Neural progenitor cell (in vitro differentiated cells): ENCODE results near the gene HMX1. TPM values are rescaled to one million over a fixed set of nuclear protein-coding genes. Genes with fewer than 3 reads are reported as not detected.

Source experiments
- DNase-seq: peaks from one replicate; pipeline ENCODE4 v3.0.0-alpha.2; 2016; ENCODE audit warnings: low spot score
- H2AFZ ChIP-seq: fragments of 200-600 bp; sonication (generic); replicated peaks from 2 replicates; pipeline ENCODE4 v1.6.1; 2016; ENCODE audit warnings: antibody characterized with exemption
- H3F3A ChIP-seq: fragments of 200-600 bp; sonication (generic); 2 replicates; pipeline ENCODE4 v1.6.1; 2016; ENCODE audit warnings: antibody characterized with exemption, low read depth
- H3K27ac ChIP-seq: fragments of 200-600 bp; sonication (generic); 2 replicates; pipeline ENCODE4 v1.5.1; 2016; ENCODE audit warnings: mild to moderate bottlenecking
- H3K27me3 ChIP-seq: fragments of 200-600 bp; sonication (generic); 2 replicates; pipeline ENCODE4 v1.6.1; 2016; ENCODE audit warnings: mild to moderate bottlenecking, moderate library complexity
- H3K36me3 ChIP-seq: fragments of 200-600 bp; sonication (generic); 2 replicates; pipeline ENCODE4 v1.5.1; 2016
- H3K4me1 ChIP-seq: fragments of 200-600 bp; sonication (generic); 2 replicates; pipeline ENCODE4 v1.6.1; 2016; ENCODE audit warnings: mixed run types
- H3K4me2 ChIP-seq: fragments of 200-600 bp; sonication (generic); 2 replicates; pipeline ENCODE4 v1.6.1; 2016
- H3K4me3 ChIP-seq: fragments of 200-600 bp; sonication (generic); 2 replicates; pipeline ENCODE4 v1.5.1; 2016
- H3K79me2 ChIP-seq: fragments of 200-600 bp; sonication (generic); 2 replicates; pipeline ENCODE4 v1.6.1; 2016; ENCODE audit warnings: low read depth
- H3K9ac ChIP-seq: fragments of 200-600 bp; sonication (generic); 2 replicates; pipeline ENCODE4 v1.6.1; 2016
- H3K9me3 ChIP-seq: fragments of 200-600 bp; sonication (generic); 2 replicates; pipeline ENCODE4 v1.5.1; 2016; ENCODE audit warnings: low read depth
- H4K20me1 ChIP-seq: fragments of 200-600 bp; sonication (generic); 2 replicates; pipeline ENCODE4 v1.6.1; 2016; ENCODE audit warnings: low read depth
- H3K27ac Mint-ChIP-seq: 3 replicates; pipeline ENCODE4 v1.8.0; 2021; ENCODE audit warnings: mixed read lengths
- H3K27me3 Mint-ChIP-seq: 2 replicates; pipeline ENCODE4 v1.8.0; 2022; ENCODE audit warnings: low read depth, mild to moderate bottlenecking, inconsistent platforms, moderate library complexity, mixed read lengths; ENCODE audit not compliant: insufficient read depth
- H3K36me3 Mint-ChIP-seq: 3 replicates; pipeline ENCODE4 v1.8.0; 2021; ENCODE audit warnings: mixed read lengths
- H3K4me1 Mint-ChIP-seq: 3 replicates; pipeline ENCODE4 v1.8.0; 2021; ENCODE audit warnings: mixed read lengths
- H3K4me3 Mint-ChIP-seq: 3 replicates; pipeline ENCODE4 v1.8.0; 2021; ENCODE audit warnings: mild to moderate bottlenecking, moderate library complexity, mixed read lengths
- H3K9me3 Mint-ChIP-seq: 3 replicates; pipeline ENCODE4 v1.8.0; 2020; ENCODE audit warnings: mixed read lengths
- CTCF ChIP-seq: fragments of 200-600 bp; sonication (generic); IDR thresholded peaks from 2 replicates; pipeline ENCODE4 v1.5.1; 2017; ENCODE audit warnings: antibody characterized with exemption, mild to moderate bottlenecking
- EZH2 ChIP-seq: fragments of 200-600 bp; sonication (generic); IDR thresholded peaks from 2 replicates; pipeline ENCODE4 v1.6.1; 2017; ENCODE audit warnings: antibody characterized with exemption, mild to moderate bottlenecking, moderate library complexity
- EZH2phosphoT487 ChIP-seq: fragments of 200-600 bp; sonication (generic); IDR thresholded peaks from 2 replicates; pipeline ENCODE4 v1.6.1; 2017; ENCODE audit warnings: antibody characterized with exemption
- total RNA-seq: library from RNA; depleted of rRNA; stranded (reverse); fragments of >200 nt; gene quantifications from 2 replicates; pipeline ENCODE4 v1.2.3, GENCODE V29; 2015; ENCODE audit warnings: low replicate concordance

HMX1 gene
- total RNA-seq, 1 donor from 2014 or later = not detected

DNA sequence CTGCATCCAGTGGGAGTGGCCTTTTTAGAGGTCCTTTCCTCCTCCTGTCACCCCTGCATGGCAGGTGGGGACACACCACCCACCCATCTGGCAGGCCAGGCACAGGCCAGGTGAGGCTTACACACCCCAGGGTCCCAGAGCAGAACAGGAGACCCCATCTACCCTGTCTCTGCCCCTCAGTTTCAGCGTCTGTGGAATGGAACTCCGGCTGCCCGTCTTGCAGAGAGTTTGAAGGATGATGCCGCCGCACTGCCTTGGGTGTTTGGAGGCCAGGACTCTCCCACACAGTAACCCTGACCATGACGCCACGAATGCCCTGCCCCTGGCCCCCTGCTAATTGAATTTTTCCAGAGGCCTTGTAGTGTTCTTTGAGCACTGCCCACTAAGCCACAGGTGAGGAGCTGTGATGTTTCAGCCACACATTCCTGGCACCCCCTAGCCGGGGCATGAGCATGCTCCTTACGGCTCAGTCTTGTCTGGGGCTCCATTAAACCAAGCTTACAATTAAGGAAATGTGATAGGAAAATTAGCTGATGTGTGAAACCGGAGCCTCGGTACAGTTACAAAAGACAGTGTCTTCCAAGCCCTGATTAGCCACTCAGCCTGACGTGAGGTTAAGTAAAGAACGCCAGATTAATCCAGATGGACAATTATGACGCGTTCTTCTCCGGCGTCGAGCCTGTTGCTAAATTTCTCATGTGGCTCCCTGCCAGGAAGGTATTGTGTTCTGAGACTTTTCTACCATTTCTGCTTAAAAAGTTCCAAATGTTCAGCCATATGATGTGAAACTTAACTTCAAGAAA is 39.3 kb downstream of the HMX1 start:
- H3K27ac ChIP-seq = no peak overlapping the region
- H3K4me3 Mint-ChIP-seq = no peak overlapping the region
- H3K9me3 Mint-ChIP-seq = peaks cover 10% of the 10 kb centered on the region
- H3K36me3 ChIP-seq = no peaks in the 10 kb centered on the region
- peaks cover 9% of the 10 kb centered on the region for H4K20me1 ChIP-seq
- H3K79me2 ChIP-seq = no peaks in the 10 kb centered on the region
- peaks cover 30% of the 10 kb centered on the region for H3K4me1 Mint-ChIP-seq
- H3K36me3 Mint-ChIP-seq = no peaks in the 10 kb centered on the region
- H3K9me3 ChIP-seq = peaks cover 4% of the 10 kb centered on the region
- H3K4me2 ChIP-seq = no peak overlapping the region
- H3K27me3 Mint-ChIP-seq = peaks cover 24% of the 10 kb centered on the region
- H3K9ac ChIP-seq = no peak overlapping the region
- peaks cover 20% of the 10 kb centered on the region for H3K4me1 ChIP-seq
- H3K27ac Mint-ChIP-seq = peak overlapping the region; percentile 40
- no peak for DNase-seq
- no peak for TF ChIP-seq EZH2phosphoT487
- no peak for TF ChIP-seq CTCF
- TF ChIP-seq EZH2 = no peak
- peaks cover 9% of the 10 kb centered on the region for H3F3A ChIP-seq
- peaks cover 25% of the 10 kb centered on the region for H3K27me3 ChIP-seq
- H2AFZ ChIP-seq = no peak overlapping the region
- H3K4me3 ChIP-seq = no peak overlapping the region

DNA sequence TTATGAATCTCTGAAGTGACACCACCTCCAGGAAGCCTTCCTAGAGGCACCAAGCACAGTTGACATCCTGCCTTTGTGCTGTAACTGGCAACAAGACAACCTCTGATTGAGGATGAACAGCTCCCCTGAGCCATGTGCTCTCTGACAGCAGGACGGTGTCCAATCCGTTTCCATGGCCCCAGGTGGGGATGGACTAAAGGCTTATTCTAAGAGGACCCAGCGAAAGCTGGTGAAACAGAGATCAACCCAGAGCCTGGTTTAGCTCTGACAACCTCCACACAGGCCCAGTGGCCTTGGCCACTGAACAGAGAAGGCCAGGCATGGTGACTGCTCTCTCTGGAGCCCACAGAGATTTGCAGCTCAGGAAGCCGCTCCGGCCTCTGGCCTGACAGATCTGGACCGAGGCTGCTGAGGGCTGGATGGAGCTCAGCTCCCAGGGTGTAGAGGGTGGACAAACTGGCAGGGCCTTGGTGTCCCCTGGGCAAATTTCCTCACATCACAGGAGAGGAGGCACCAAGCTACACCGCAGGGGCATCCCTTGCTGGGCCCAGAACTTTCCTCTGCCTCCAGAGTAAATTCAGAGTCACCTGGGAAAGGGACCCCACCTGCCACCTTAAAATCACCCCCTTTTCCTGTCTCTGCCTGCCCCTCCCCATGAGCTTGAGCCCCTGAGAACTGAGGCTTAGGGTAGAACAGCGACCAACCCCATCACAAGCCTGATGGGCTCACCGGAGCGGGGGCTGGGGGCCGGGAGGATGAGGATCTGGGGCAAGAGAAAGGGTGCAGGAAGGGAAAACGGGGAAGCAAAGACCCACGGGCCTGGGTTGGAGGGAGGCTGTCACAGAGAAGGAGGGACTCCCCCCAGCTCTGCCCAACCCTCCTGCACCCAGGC is 40.2 kb downstream of the HMX1 start:
- H3K4me3 ChIP-seq = no peak overlapping the region
- peaks cover 11% of the 10 kb centered on the region for H3K4me1 ChIP-seq
- Mint-ChIP-seq H3K9me3 (peaks cover 10% of the 10 kb centered on the region), H3K4me1 (peaks cover 22% of the 10 kb centered on the region), H3K36me3 (no peaks in the 10 kb centered on the region), H3K27ac (no peak overlapping the region), H3K27me3 (peaks cover 23% of the 10 kb centered on the region), H3K4me3 (peak overlapping the region; percentile 27)
- TF ChIP-seq EZH2 (no peak), EZH2phosphoT487 (no peak), CTCF (no peak)
- peaks cover 1% of the 10 kb centered on the region for H4K20me1 ChIP-seq
- H3F3A ChIP-seq = peaks cover under 1% of the 10 kb centered on the region
- H3K9me3 ChIP-seq = peaks cover 4% of the 10 kb centered on the region
- H3K9ac ChIP-seq = no peak overlapping the region
- H3K36me3 ChIP-seq = no peaks in the 10 kb centered on the region
- peaks cover 30% of the 10 kb centered on the region for H3K27me3 ChIP-seq
- no peak overlapping the region for H2AFZ ChIP-seq
- H3K4me2 ChIP-seq = no peak overlapping the region
- H3K27ac ChIP-seq = no peak overlapping the region
- H3K79me2 ChIP-seq = no peaks in the 10 kb centered on the region
- no peak for DNase-seq

DNA sequence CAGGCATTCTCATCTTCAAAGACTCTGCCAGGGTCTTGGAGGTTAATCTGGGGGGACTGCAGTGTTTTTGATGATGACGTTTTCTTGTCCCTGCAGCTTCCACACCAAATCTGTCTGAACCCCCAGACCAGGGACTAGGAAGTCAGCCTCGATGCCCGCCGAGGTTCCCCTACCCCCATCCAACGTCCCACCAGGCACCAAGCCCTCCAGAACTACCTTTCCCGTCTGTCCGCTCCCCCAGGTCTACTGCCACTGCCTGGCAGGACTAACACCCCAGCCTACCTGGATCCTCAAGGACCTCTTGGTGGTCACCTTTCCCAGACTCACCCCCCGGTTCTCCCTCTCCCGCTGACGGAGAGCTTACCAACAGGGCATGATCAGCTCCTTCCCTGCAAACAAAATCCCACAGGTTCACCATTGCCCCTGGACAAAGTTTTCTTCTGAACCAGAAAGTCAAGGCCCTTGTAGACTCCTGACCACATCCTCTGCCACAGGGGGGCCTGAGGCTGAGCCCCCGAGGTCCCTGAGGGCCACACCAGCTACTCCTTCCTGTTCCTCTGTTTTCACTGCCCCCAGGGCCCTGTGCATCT is 40.9 kb downstream of the HMX1 start:
- Histone ChIP-seq H2AFZ (no peak overlapping the region), H3K9me3 (peaks cover 4% of the 10 kb centered on the region), H3K4me3 (no peak overlapping the region), H3K9ac (no peak overlapping the region), H3F3A (no peaks in the 10 kb centered on the region), H3K27ac (no peak overlapping the region), H3K36me3 (no peaks in the 10 kb centered on the region), H4K20me1 (no peaks in the 10 kb centered on the region), H3K4me1 (peaks cover 9% of the 10 kb centered on the region), H3K4me2 (no peak overlapping the region), H3K79me2 (no peaks in the 10 kb centered on the region), H3K27me3 (peaks cover 30% of the 10 kb centered on the region)
- TF ChIP-seq EZH2 (no peak), CTCF (no peak), EZH2phosphoT487 (no peak)
- Mint-ChIP-seq H3K4me3 (peak overlapping the region; percentile 27), H3K27me3 (peaks cover 18% of the 10 kb centered on the region), H3K9me3 (peaks cover 10% of the 10 kb centered on the region), H3K4me1 (peaks cover 19% of the 10 kb centered on the region), H3K36me3 (no peaks in the 10 kb centered on the region), H3K27ac (no peak overlapping the region)
- no peak for DNase-seq
